Common myeloid progenitor, CD34-positive (primary cell): ENCODE data around the gene IMMP2L.

ENCODE experiments used
- CTCF ChIA-PET: fragments of 350-600 bp; sonication (Branson Sonifier 250); formaldehyde crosslinking; loops from one replicate; lab custom pipeline; 2021; ENCODE audit warnings: antibody characterized with exemption; lab: Charles Lee
- POLR2A ChIA-PET: fragments of 350-600 bp; sonication (Branson Sonifier 250); formaldehyde crosslinking; loops from one replicate; lab custom pipeline; 2021; ENCODE audit warnings: antibody characterized with exemption; lab: Charles Lee
- DNase-seq, 3 donors: peaks; one replicate each; pipeline versions ENCODE4 v3.0.0 to v3.0.0-alpha.2; 2013
- H3K27ac ChIP-seq, 2 experiments: 1 replicate in 1 of 2; 2 replicates in 1 of 2; pipeline ENCODE4 v1.7.0; 2013; ENCODE audit warnings: inconsistent platforms in 2 of 2, low read length in 2 of 2, mild to moderate bottlenecking in 2 of 2, low read depth in 1 of 2, moderate library complexity in 1 of 2; ENCODE audit not compliant: severe bottlenecking in 2 of 2, insufficient read depth in 1 of 2, poor library complexity in 1 of 2
- H3K27me3 ChIP-seq, 5 experiments: replicated peaks in 2 of 5; 1 replicate in 3 of 5; 2 replicates in 2 of 5; pipeline versions ENCODE4 v1.6.1 to v1.7.0; 2013; ENCODE audit warnings: low read length in 4 of 5, mild to moderate bottlenecking in 2 of 5, moderate library complexity in 2 of 5, inconsistent platforms in 1 of 5; ENCODE audit not compliant: insufficient read depth in 5 of 5, control insufficient read depth in 4 of 5
- H3K36me3 ChIP-seq, 4 experiments: 1 replicate in 2 of 4; 2 replicates in 2 of 4; pipeline versions ENCODE4 v1.6.1 to v1.7.0; 2013; ENCODE audit warnings: low read length in 3 of 4, control low read depth in 1 of 4, mild to moderate bottlenecking in 1 of 4; ENCODE audit not compliant: control insufficient read depth in 4 of 4, insufficient read depth in 4 of 4
- H3K4me1 ChIP-seq, 4 experiments: 1 replicate in 3 of 4; 2 replicates in 1 of 4; pipeline versions ENCODE4 v1.6.1 to v1.7.1; 2013; ENCODE audit warnings: low read length in 3 of 4, mild to moderate bottlenecking in 3 of 4, control low read depth in 1 of 4, inconsistent platforms in 1 of 4, moderate library complexity in 1 of 4; ENCODE audit not compliant: control insufficient read depth in 4 of 4, insufficient read depth in 4 of 4; ENCODE audit errors: control extremely low read depth in 1 of 4
- H3K4me3 ChIP-seq, 7 experiments: 1 replicate in 4 of 7; 2 replicates in 3 of 7; pipeline versions ENCODE4 v1.5.1 to v1.7.0; 2013; ENCODE audit warnings: mild to moderate bottlenecking in 7 of 7, low read length in 6 of 7, moderate library complexity in 6 of 7, inconsistent platforms in 2 of 7, low read depth in 2 of 7, control low read depth in 1 of 7; ENCODE audit not compliant: insufficient read depth in 4 of 7, control insufficient read depth in 1 of 7; ENCODE audit errors: extremely low read depth in 1 of 7
- H3K9me3 ChIP-seq, 5 experiments: 1 replicate in 4 of 5; 2 replicates in 1 of 5; pipeline versions ENCODE4 v1.6.1 to v1.7.1; 2013; ENCODE audit warnings: low read length in 4 of 5, mild to moderate bottlenecking in 2 of 5, inconsistent platforms in 1 of 5, low read depth in 1 of 5, moderate library complexity in 1 of 5; ENCODE audit not compliant: control insufficient read depth in 4 of 5, insufficient read depth in 2 of 5; ENCODE audit errors: control extremely low read depth in 1 of 5
- WGBS: methylation state at CpG from one replicate; pipeline ENCODE4 v1.1.5; 2013; ENCODE audit not compliant: insufficient coverage; 5-methylcytosine and 5-hydroxymethylcytosine counted together

Gene IMMP2L

DNA sequence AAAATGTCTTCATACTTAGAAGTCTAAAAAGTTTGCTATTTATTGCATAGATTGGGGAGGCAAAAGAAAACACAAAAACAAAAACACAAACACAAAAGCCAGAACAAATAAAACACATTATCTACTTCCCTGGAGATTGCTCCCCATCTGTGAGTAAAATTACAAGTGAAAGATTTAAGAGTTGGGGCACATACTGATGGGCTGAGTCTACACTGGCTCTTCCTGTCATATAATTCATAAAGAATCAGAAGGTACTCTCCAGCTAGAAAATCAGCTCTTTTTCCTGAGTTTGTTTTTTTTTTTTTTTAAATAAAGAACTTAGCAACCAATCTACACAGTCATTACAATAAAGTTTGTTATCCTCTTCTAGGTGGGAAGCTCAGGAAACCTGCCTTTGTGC is 663.8 kb downstream of the IMMP2L start:
- H3K27me3 ChIP-seq = no peaks in the 10 kb centered on the region
- peaks cover 0 to 15% (median 2%) of the 10 kb centered on the region in 5 experiments for H3K9me3 ChIP-seq
- no peaks in the 10 kb centered on the region for H3K4me1 ChIP-seq
- no peaks in the 10 kb centered on the region for H3K36me3 ChIP-seq
- POLR2A ChIA-PET = no interaction called here
- H3K4me3 ChIP-seq = no peak overlapping the region
- no peak for DNase-seq
- CTCF ChIA-PET = interaction anchor here (1.0 kb wide), 1 partner anchor 40 kb away, joined by 3 read pairs; no protein-coding TSS in a partner anchor
- no peak overlapping the region for H3K27ac ChIP-seq

DNA sequence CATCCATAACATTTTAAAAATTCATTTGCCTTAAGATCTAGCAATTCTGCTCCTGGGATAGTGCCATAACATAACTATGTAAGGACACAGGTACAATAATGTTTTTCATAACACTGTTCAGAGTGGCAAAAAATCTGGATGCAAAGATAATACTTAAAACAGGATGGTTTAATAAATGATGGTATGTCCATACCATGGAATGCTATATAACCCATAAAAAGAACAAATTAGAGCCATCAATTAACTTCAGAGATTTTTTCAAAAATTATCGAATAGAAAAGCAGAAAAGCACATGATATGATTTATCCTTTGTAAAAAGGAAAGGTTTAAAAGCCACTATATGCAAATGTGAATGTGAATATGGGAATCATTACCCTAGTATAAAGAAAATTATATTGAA is 664.8 kb downstream of the IMMP2L start:
- WGBS = no CpG with 5 or more reads among the region's 1 CpG
- H3K27me3 ChIP-seq = no peaks in the 10 kb centered on the region
- POLR2A ChIA-PET = no interaction called here

DNA sequence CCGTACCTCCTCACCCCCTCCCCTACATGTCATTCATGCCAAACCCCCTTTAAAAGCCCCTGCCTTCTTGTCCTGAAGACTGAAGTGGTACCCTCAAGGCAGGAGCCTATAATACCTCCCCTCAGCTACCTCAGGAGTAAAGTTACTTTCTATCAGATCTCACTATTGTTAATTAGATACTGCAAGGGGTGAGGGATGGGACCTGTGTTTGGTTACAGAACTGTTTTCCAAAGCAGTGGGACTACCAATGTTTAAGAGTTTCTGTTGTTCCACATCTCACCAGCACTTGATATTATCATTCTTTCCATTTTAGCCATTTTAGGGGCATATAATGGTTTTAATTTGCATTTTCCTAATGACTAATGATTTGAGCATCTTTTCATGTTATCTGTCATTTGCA is 668.2 kb downstream of the IMMP2L start:
- H3K36me3 ChIP-seq = no peaks in the 10 kb centered on the region
- H3K9me3 ChIP-seq = peaks cover 0 to 12% (median 2%) of the 10 kb centered on the region in 5 experiments
- ChIA-PET CTCF (no interaction called here), POLR2A (no interaction called here)
- 91% methylated on average over 1 of the region's 1 CpG for WGBS
- H3K27ac ChIP-seq = no peak overlapping the region
- H3K27me3 ChIP-seq = no peaks in the 10 kb centered on the region
- no peaks in the 10 kb centered on the region for H3K4me1 ChIP-seq
- DNase-seq = no peak
- no peak overlapping the region for H3K4me3 ChIP-seq

More for the DNA sequence above, 664.8 kb downstream of the IMMP2L start:
- H3K4me1 ChIP-seq = no peaks in the 10 kb centered on the region
- H3K36me3 ChIP-seq = no peaks in the 10 kb centered on the region
- CTCF ChIA-PET = no interaction called here
- no peak overlapping the region for H3K27ac ChIP-seq
- no peak overlapping the region for H3K4me3 ChIP-seq
- peaks cover 0 to 15% (median 2%) of the 10 kb centered on the region in 5 experiments for H3K9me3 ChIP-seq
- DNase-seq = no peak

- ChIA-PET CTCF (no interaction called here), POLR2A (no interaction called here)
- Histone ChIP-seq H3K4me1 (no peaks in the 10 kb centered on the region), H3K4me3 (no peak overlapping the region), H3K27ac (no peak overlapping the region), H3K9me3 (peaks cover 0 to 7% (median 2%) of the 10 kb centered on the region in 5 experiments), H3K36me3 (peaks cover 0 to under 1% (median 0%) of the 10 kb centered on the region in 4 experiments), H3K27me3 (no peaks in the 10 kb centered on the region)
- DNase-seq = no peak
- WGBS = 100% methylated on average over 2 of the region's 2 CpGs
These were observed 671.1 kb downstream of the IMMP2L start for GRCh38 chr7:110891197-110891596.

- no CpG with 5 or more reads among the region's 4 CpGs for WGBS
- Histone ChIP-seq H3K27ac (no peak overlapping the region), H3K27me3 (no peaks in the 10 kb centered on the region), H3K9me3 (peaks cover 0 to 5% (median 2%) of the 10 kb centered on the region in 5 experiments), H3K36me3 (peaks cover 0 to 2% (median 0%) of the 10 kb centered on the region in 4 experiments), H3K4me3 (no peak overlapping the region), H3K4me1 (no peaks in the 10 kb centered on the region)
- DNase-seq = no peak
- ChIA-PET POLR2A (no interaction called here), CTCF (no interaction called here)
These were observed 672.2 kb downstream of the IMMP2L start for GRCh38 chr7:110890101-110890500.

DNA sequence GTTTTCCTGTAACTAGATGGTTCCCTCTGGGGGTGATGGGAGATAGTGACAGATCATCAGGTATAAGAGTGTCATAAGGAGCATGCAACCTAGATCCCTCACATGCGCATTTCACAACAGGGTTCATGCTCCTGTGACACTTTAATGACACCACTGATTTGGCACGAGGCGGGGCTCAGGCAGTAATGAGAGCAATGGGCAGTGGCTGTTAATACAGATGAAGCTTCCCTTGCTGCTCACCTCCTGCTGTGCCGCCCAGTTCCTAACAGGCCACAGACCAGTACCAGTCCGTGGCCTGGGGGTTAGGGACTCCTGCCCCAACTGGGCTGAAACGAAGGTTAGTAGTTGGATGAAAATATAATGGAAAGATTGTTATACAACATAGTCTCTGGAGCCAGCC is 673.0 kb downstream of the IMMP2L start:
- 100% methylated on average over 4 of the region's 6 CpGs for WGBS
- Histone ChIP-seq H3K9me3 (peaks cover 0 to 5% (median 2%) of the 10 kb centered on the region in 5 experiments), H3K4me1 (no peaks in the 10 kb centered on the region), H3K27ac (no peak overlapping the region), H3K36me3 (peaks cover 0 to 2% (median 0%) of the 10 kb centered on the region in 4 experiments), H3K27me3 (no peaks in the 10 kb centered on the region), H3K4me3 (no peak overlapping the region)
- ChIA-PET POLR2A (no interaction called here), CTCF (no interaction called here)
- no peak for DNase-seq

DNA sequence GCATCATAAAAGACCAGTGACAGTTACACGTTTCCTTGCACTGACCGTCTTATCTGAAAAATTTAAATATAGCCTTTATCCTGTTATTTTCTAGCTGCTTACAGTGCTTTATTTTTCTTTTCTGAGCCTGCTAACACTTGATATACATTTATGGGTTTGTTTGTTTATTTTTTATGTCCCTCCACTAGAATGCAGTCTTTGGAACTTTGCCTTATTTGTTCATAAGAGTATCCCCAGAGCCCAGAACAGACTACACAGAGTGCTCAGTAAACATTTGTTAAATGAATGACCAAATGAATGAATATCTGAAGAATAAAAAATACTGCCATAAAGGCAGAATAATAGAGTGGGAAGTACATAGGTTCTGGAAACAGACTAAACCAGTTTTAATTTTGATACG is 673.7 kb downstream of the IMMP2L start:
- no peaks in the 10 kb centered on the region for H3K4me1 ChIP-seq
- H3K9me3 ChIP-seq = no peaks in the 10 kb centered on the region
- H3K27me3 ChIP-seq = no peaks in the 10 kb centered on the region
- 100% methylated on average over 1 of the region's 3 CpGs for WGBS
- H3K4me3 ChIP-seq = no peak overlapping the region
- peaks cover 0 to 2% (median 0%) of the 10 kb centered on the region in 4 experiments for H3K36me3 ChIP-seq
- no peak for DNase-seq
- H3K27ac ChIP-seq = no peak overlapping the region
- ChIA-PET CTCF (no interaction called here), POLR2A (no interaction called here)
